UCSD-AML1 (cell line): Measurements from ENCODE around the gene CAND1.
"Not testable (repeated sequence)": the region's sequence is repeated elsewhere in the genome, so short reads cannot be mapped to it uniquely, and the experiment has no call there.

Experiments
- DNase-seq: peaks from one replicate; lab custom pipeline; 2025; ENCODE audit not compliant: unreplicated experiment; lab: John Stamatoyannopoulos, UW

CAND1 gene

GRCh38 chr12:67339530-67339929, 70.4 kb downstream of the CAND1 start:
- DNase-seq: no peak

- not testable (repeated sequence) for DNase-seq
Observed at GRCh38 chr12:67341086-67341485, 71.9 kb downstream of the CAND1 start.

- DNase-seq: no peak
Observed at GRCh38 chr12:67344979-67345710, 76.0 kb downstream of the CAND1 start.

- DNase-seq: no peak
Observed at GRCh38 chr12:67348683-67349082, 79.5 kb downstream of the CAND1 start.

- DNase-seq: no peak
Observed at GRCh38 chr12:67352682-67353081, 83.5 kb downstream of the CAND1 start.

GRCh38 chr12:67354322-67354721, 85.2 kb downstream of the CAND1 start:
- DNase-seq: no peak

- no peak for DNase-seq
Observed at GRCh38 chr12:67354966-67355365, 85.8 kb downstream of the CAND1 start.

- no peak for DNase-seq
Observed at GRCh38 chr12:67355428-67356379, 86.5 kb downstream of the CAND1 start.

- DNase-seq: no peak
Observed at GRCh38 chr12:67356380-67356774, 87.2 kb downstream of the CAND1 start.

GRCh38 chr12:67357376-67358125, 88.4 kb downstream of the CAND1 start:
- no peak for DNase-seq

- no peak for DNase-seq
Observed at GRCh38 chr12:67358781-67359338, 89.7 kb downstream of the CAND1 start.

GRCh38 chr12:67362526-67362925, 93.4 kb downstream of the CAND1 start:
- DNase-seq: no peak

- DNase-seq: no peak
Observed at GRCh38 chr12:67364228-67364627, 95.1 kb downstream of the CAND1 start.

- DNase-seq: no peak
Observed at GRCh38 chr12:67365131-67365530, 96.0 kb downstream of the CAND1 start.

GRCh38 chr12:67367843-67368242, 98.7 kb downstream of the CAND1 start:
- DNase-seq: no peak
